Gastrocnemius medialis (tissue), 4 donors: ENCODE results near the gene MEGF11. TPM values are rescaled to one million over a fixed set of nuclear protein-coding genes. Genes with fewer than 3 reads are reported as not detected.

Experiments used
- ATAC-seq, 2 donors: fragments of 150-250 bp; one replicate each; pipeline ENCODE4 v1.9.1; 2016
- DNase-seq, 2 donors: peaks; one replicate each; pipeline ENCODE4 v3.0.0-alpha.2; 2019
- H3K27ac ChIP-seq, 4 donors: fragments of 200-600 bp; sonication (generic); 1 replicate in 1 of 4; 2 replicates in 3 of 4; pipeline ENCODE4 v1.5.1; 2016 to 2018; ENCODE audit warnings: mild to moderate bottlenecking in 2 of 4, moderate library complexity in 1 of 4
- H3K27me3 ChIP-seq, 3 donors: fragments of 200-600 bp; sonication (generic) in 2 of 3; 1 replicate in 1 of 3; 2 replicates in 2 of 3; pipeline versions ENCODE4 v1.5.1 to v1.6.0; 2016 to 2019; ENCODE audit warnings: mild to moderate bottlenecking in 1 of 3, moderate library complexity in 1 of 3
- H3K36me3 ChIP-seq, 2 donors: fragments of 200-600 bp; sonication (generic) in 1 of 2; one replicate each; pipeline ENCODE4 v1.5.1; 2017 to 2018
- H3K4me1 ChIP-seq, 2 donors: fragments of 200-600 bp; sonication (generic) in 1 of 2; one replicate each; pipeline ENCODE4 v1.5.1; 2016 to 2017; ENCODE audit warnings: mild to moderate bottlenecking in 2 of 2
- H3K4me3 ChIP-seq, 4 donors: fragments of 200-600 bp; sonication (generic) in 3 of 4; 1 replicate in 1 of 4; 2 replicates in 3 of 4; pipeline ENCODE4 v1.5.1; 2016 to 2019; ENCODE audit warnings: mild to moderate bottlenecking in 2 of 4
- H3K9me3 ChIP-seq, 3 donors: fragments of 200-600 bp; sonication (generic) in 2 of 3; 1 replicate in 1 of 3; 2 replicates in 2 of 3; pipeline ENCODE4 v1.5.1; 2016 to 2019
- CTCF ChIP-seq, 5 experiments: fragments of 450-650 bp in 3 of 5; fragments of 200-600 bp in 2 of 5; sonication (generic) in 2 of 5; IDR thresholded peaks in 4 of 5; conservative IDR thresholded peaks in 1 of 5; 1 replicate in 4 of 5; 2 replicates in 1 of 5; pipeline ENCODE4 v1.5.1; 2016 to 2019; ENCODE audit warnings: antibody characterized with exemption in 5 of 5, mild to moderate bottlenecking in 3 of 5, moderate library complexity in 3 of 5
- POLR2A ChIP-seq, 2 donors: fragments of 450-650 bp; IDR thresholded peaks; one replicate each; pipeline ENCODE4 v1.6.1; 2017; ENCODE audit warnings: antibody characterized with exemption in 2 of 2, mild to moderate bottlenecking in 2 of 2, moderate library complexity in 2 of 2
- in situ Hi-C, 4 donors: fragments of 200-750 bp; cut with MboI; loops; one replicate each; pipeline versions ENCODE4 v1.15.0 to v1.8.0; 2017; ENCODE audit warnings: low sequenced_read_pairs in 4 of 4
- intact Hi-C: fragments of 100-400 bp; cut with DNase I; formaldehyde crosslinking; loops from one replicate; pipeline ENCODE4 v1.15.1; 2023; ENCODE audit warnings: low total_unique reads
- total RNA-seq, 4 donors: library from RNA; depleted of rRNA; stranded (reverse); fragments of >200 nt; gene quantifications; one replicate each; pipeline versions ENCODE4 v1.1.0 to v1.2.3, GENCODE V29; 2016

Gene MEGF11
- total RNA-seq, 4 donors from 2014 or later: not detected

GRCh38 chr15:66131831-66132230 is 121.7 kb downstream of the MEGF11 start:
- Histone ChIP-seq H3K9me3 (no peaks in the 10 kb centered on the region), H3K36me3 (no peaks in the 10 kb centered on the region), H3K27me3 (no peaks in the 10 kb centered on the region), H3K4me1 (no peaks in the 10 kb centered on the region), H3K4me3 (no peak overlapping the region), H3K27ac (no peak overlapping the region)
- ATAC-seq (no peak), DNase-seq (no peak)
- intact Hi-C loops (no loop called here), in situ Hi-C loops (no loop called here)
- TF ChIP-seq POLR2A (IDR thresholded peaks at IDR 0.05) (no peak), CTCF (IDR thresholded peaks at IDR 0.05 in 4 of 5, conservative IDR thresholded peaks at IDR 0.05 in 1 of 5) (no peak)

GRCh38 chr15:66131200-66131599 is 122.3 kb downstream of the MEGF11 start:
- Histone ChIP-seq H3K27ac (no peak overlapping the region), H3K9me3 (no peaks in the 10 kb centered on the region), H3K4me1 (no peaks in the 10 kb centered on the region), H3K27me3 (no peaks in the 10 kb centered on the region), H3K36me3 (no peaks in the 10 kb centered on the region), H3K4me3 (no peak overlapping the region)
- in situ Hi-C loops (no loop called here), intact Hi-C loops (no loop called here)
- TF ChIP-seq POLR2A (IDR thresholded peaks at IDR 0.05) (no peak), CTCF (IDR thresholded peaks at IDR 0.05 in 4 of 5, conservative IDR thresholded peaks at IDR 0.05 in 1 of 5) (no peak)
- DNase-seq (no peak), ATAC-seq (no peak)

- no peak overlapping the region for H3K27ac ChIP-seq
- DNase-seq: no peak
- intact Hi-C loops (no loop called here), in situ Hi-C loops (no loop called here)
- ATAC-seq: no peak
- H3K4me3 ChIP-seq: no peak overlapping the region
- no peaks in the 10 kb centered on the region for H3K4me1 ChIP-seq
- H3K9me3 ChIP-seq: no peaks in the 10 kb centered on the region
- H3K27me3 ChIP-seq: no peaks in the 10 kb centered on the region
- no peaks in the 10 kb centered on the region for H3K36me3 ChIP-seq
- TF ChIP-seq POLR2A (IDR thresholded peaks at IDR 0.05) (no peak), CTCF (IDR thresholded peaks at IDR 0.05 in 4 of 5, conservative IDR thresholded peaks at IDR 0.05 in 1 of 5) (no peak)
These were observed 123.0 kb downstream of the MEGF11 start for GRCh38 chr15:66130496-66131034.

GRCh38 chr15:66129586-66129985 is 124.0 kb downstream of the MEGF11 start:
- no peaks in the 10 kb centered on the region for H3K4me1 ChIP-seq
- intact Hi-C loops (no loop called here), in situ Hi-C loops (no loop called here)
- H3K36me3 ChIP-seq: no peaks in the 10 kb centered on the region
- H3K4me3 ChIP-seq: no peak overlapping the region
- ATAC-seq: no peak
- no peak overlapping the region for H3K27ac ChIP-seq
- peaks cover 0 to under 1% (median 0%) of the 10 kb centered on the region in 3 donors for H3K27me3 ChIP-seq
- no peaks in the 10 kb centered on the region for H3K9me3 ChIP-seq
- no peak for DNase-seq
- TF ChIP-seq CTCF (IDR thresholded peaks at IDR 0.05 in 4 of 5, conservative IDR thresholded peaks at IDR 0.05 in 1 of 5): no peak
- TF ChIP-seq POLR2A (IDR thresholded peaks at IDR 0.05): no peak

DNA sequence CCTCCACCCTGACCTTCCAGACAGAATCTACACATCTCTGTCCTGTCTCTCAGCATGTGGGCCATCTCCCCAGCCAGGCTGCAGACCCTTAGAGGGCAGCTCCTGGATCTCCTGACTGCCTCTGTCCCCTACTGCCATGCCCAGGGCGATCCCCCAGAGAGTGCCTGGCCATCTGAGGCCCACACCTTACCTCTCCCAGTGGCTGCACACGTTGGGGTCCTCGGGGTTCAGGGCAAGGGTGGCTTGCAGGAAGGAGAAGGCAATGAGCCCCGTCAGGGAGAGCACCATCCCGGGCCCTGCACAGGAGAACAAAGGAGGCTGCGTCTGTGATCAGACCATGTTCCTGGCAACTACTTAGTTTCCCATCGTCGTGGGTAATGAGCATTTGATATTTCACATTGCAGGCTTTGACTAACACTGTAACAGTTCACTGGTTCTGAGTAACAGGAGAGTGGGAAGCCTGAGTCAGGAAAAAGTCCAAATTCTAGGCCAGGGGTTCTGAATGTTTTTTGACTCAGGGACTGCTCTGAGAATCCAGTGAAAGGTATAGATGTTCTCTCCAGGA is 125.4 kb downstream of the MEGF11 start:
- Histone ChIP-seq H3K27ac (no peak overlapping the region), H3K36me3 (no peaks in the 10 kb centered on the region), H3K4me1 (no peaks in the 10 kb centered on the region), H3K4me3 (no peak overlapping the region), H3K9me3 (no peaks in the 10 kb centered on the region), H3K27me3 (peaks cover 0 to 4% (median 0%) of the 10 kb centered on the region in 3 donors)
- intact Hi-C loops: no loop called here
- ATAC-seq (no peak), DNase-seq (no peak)
- no peak for TF ChIP-seq POLR2A (IDR thresholded peaks at IDR 0.05)
- in situ Hi-C loops: no loop called here
